HEK293 (cell line): ENCODE measurements around the gene CA10.

ENCODE experiments used
- CTCF ChIA-PET: fragments of 350-600 bp; formaldehyde crosslinking; extraction: SDS; loops from one replicate; lab custom pipeline; 2021; ENCODE audit warnings: antibody characterized with exemption; lab: Yijun Ruan, JAX
- POLR2A ChIA-PET: fragments of 300-600 bp; formaldehyde crosslinking; extraction: SDS; loops from one replicate; lab custom pipeline; 2020; ENCODE audit warnings: antibody characterized with exemption, inconsistent platforms; lab: Yijun Ruan, JAX
- H3K27ac ChIP-seq: fragments of 200-500 bp; sonication (Bioruptor generic); 2 replicates; pipeline ENCODE4 v1.5.1; 2014; ENCODE audit warnings: low read depth, low read length, control low read depth, inconsistent platforms; ENCODE audit errors: extremely low read depth
- H3K36me3 ChIP-seq, 2 experiments: fragments of 200-500 bp in 1 of 2; sonication (Bioruptor generic) in 1 of 2; 1 replicate in 1 of 2; 2 replicates in 1 of 2; pipeline ENCODE4 v1.5.1; 2014 to 2017; ENCODE audit warnings: inconsistent platforms in 2 of 2, low read length in 2 of 2; ENCODE audit not compliant: control insufficient read depth in 2 of 2, insufficient read depth in 1 of 2
- H3K4me1 ChIP-seq: fragments of 200-500 bp; sonication (Bioruptor generic); 2 replicates; pipeline ENCODE4 v1.5.1; 2014; ENCODE audit warnings: mild to moderate bottlenecking, low read length, inconsistent platforms; ENCODE audit not compliant: control insufficient read depth, insufficient read depth
- H3K4me3 ChIP-seq: 2 replicates; pipeline ENCODE4 v1.5.1; 2011; ENCODE audit warnings: low read depth, mild to moderate bottlenecking, control low read depth, low read length, moderate library complexity
- H3K9me3 ChIP-seq: fragments of 200-500 bp; sonication (Bioruptor generic); 2 replicates; pipeline ENCODE4 v1.5.1; 2014; ENCODE audit warnings: low read depth, low read length, inconsistent platforms; ENCODE audit not compliant: control insufficient read depth, insufficient read depth
- FEZF1 ChIP-seq: fragments of 450-650 bp; formaldehyde crosslinking; IDR thresholded peaks from 2 replicates; pipeline ENCODE4 v1.5.1; 2016; ENCODE audit warnings: missing biosample characterization, missing genetic modification characterization
- GLI4 ChIP-seq: fragments of 450-650 bp; formaldehyde crosslinking; IDR thresholded peaks from 2 replicates; pipeline ENCODE4 v1.5.1; 2016; ENCODE audit warnings: missing biosample characterization, missing genetic modification characterization
- HOXA7 ChIP-seq: sonication (generic); formaldehyde crosslinking; IDR thresholded peaks from 2 replicates; pipeline ENCODE4 v1.8.1; 2022; ENCODE audit warnings: missing genetic modification reagents, borderline replicate concordance
- KLF16 ChIP-seq: fragments of 450-650 bp; formaldehyde crosslinking; IDR thresholded peaks from 2 replicates; pipeline ENCODE4 v1.5.1; 2017; ENCODE audit warnings: missing biosample characterization, missing genetic modification characterization
- KLF7 ChIP-seq: fragments of 450-650 bp; formaldehyde crosslinking; IDR thresholded peaks from 2 replicates; pipeline ENCODE4 v1.5.1; 2016; ENCODE audit warnings: missing biosample characterization, missing genetic modification characterization, borderline replicate concordance
- PRDM1 ChIP-seq: fragments of 450-650 bp; formaldehyde crosslinking; IDR thresholded peaks from 2 replicates; pipeline ENCODE4; 2016; ENCODE audit warnings: missing biosample characterization, missing genetic modification characterization
- RBAK ChIP-seq: fragments of 450-650 bp; formaldehyde crosslinking; IDR thresholded peaks from 2 replicates; pipeline ENCODE4 v1.5.1; 2016; ENCODE audit warnings: missing biosample characterization, missing genetic modification characterization
- SCRT2 ChIP-seq: fragments of 450-650 bp; formaldehyde crosslinking; IDR thresholded peaks from 2 replicates; pipeline ENCODE4 v1.5.1; 2016; ENCODE audit warnings: missing biosample characterization, missing genetic modification characterization
- SP7 ChIP-seq: fragments of 450-650 bp; formaldehyde crosslinking; IDR thresholded peaks from 2 replicates; pipeline ENCODE4 v1.5.1; 2016; ENCODE audit warnings: missing biosample characterization, missing genetic modification characterization
- TCF7L2 ChIP-seq: IDR thresholded peaks from 2 replicates; pipeline ENCODE4 v1.6.1; 2011; ENCODE audit warnings: low read depth, mild to moderate bottlenecking, inconsistent platforms, low read length, moderate library complexity, borderline replicate concordance
- TRIM28 ChIP-seq: IDR thresholded peaks from 2 replicates; pipeline ENCODE4 v1.6.1; 2011; ENCODE audit warnings: low read length, control low read depth, borderline replicate concordance
- ZBTB20 ChIP-seq: fragments of 450-650 bp; formaldehyde crosslinking; IDR thresholded peaks from 2 replicates; pipeline ENCODE4 v1.5.1; 2016; ENCODE audit warnings: missing biosample characterization, missing genetic modification characterization
- ZBTB8A ChIP-seq: fragments of 450-650 bp; formaldehyde crosslinking; IDR thresholded peaks from 2 replicates; pipeline ENCODE4 v1.5.1; 2016; ENCODE audit warnings: missing biosample characterization, missing genetic modification characterization
- ZNF175 ChIP-seq: fragments of 450-650 bp; formaldehyde crosslinking; IDR thresholded peaks from 2 replicates; pipeline ENCODE4 v1.5.1; 2016; ENCODE audit warnings: missing biosample characterization, missing genetic modification characterization
- ZNF214 ChIP-seq: fragments of 450-650 bp; formaldehyde crosslinking; IDR thresholded peaks from 2 replicates; pipeline ENCODE4 v1.5.1; 2017; ENCODE audit warnings: missing biosample characterization, mild to moderate bottlenecking, missing genetic modification characterization, borderline replicate concordance
- ZNF221 ChIP-seq: fragments of 450-650 bp; formaldehyde crosslinking; IDR thresholded peaks from 2 replicates; pipeline ENCODE4 v1.5.1; 2017; ENCODE audit warnings: missing biosample characterization, missing genetic modification characterization, borderline replicate concordance
- ZNF37A ChIP-seq: fragments of 450-650 bp; IDR thresholded peaks from 2 replicates; pipeline ENCODE4 v1.5.1; 2018; ENCODE audit warnings: missing biosample characterization, missing genetic modification characterization
- ZNF433 ChIP-seq: fragments of 450-650 bp; formaldehyde crosslinking; IDR thresholded peaks from 2 replicates; pipeline ENCODE4 v1.5.1; 2016; ENCODE audit warnings: missing biosample characterization, missing genetic modification characterization, low read depth
- ZNF555 ChIP-seq: fragments of 450-650 bp; formaldehyde crosslinking; conservative IDR thresholded peaks from 2 replicates; pipeline ENCODE4 v1.5.1; 2017; ENCODE audit warnings: missing biosample characterization, mild to moderate bottlenecking, missing genetic modification characterization, inconsistent platforms
- ZNF561 ChIP-seq: fragments of 450-650 bp; IDR thresholded peaks from 2 replicates; pipeline ENCODE4 v1.5.1; 2018; ENCODE audit warnings: missing biosample characterization, missing genetic modification characterization, borderline replicate concordance
- ZNF596 ChIP-seq: fragments of 450-650 bp; IDR thresholded peaks from 2 replicates; pipeline ENCODE4 v1.5.0; 2018; ENCODE audit warnings: missing biosample characterization, mild to moderate bottlenecking, missing genetic modification characterization, moderate library complexity
- ZNF600 ChIP-seq: fragments of 450-650 bp; formaldehyde crosslinking; IDR thresholded peaks from 2 replicates; pipeline ENCODE4 v1.5.1; 2016; ENCODE audit warnings: missing biosample characterization, missing genetic modification characterization
- ZNF776 ChIP-seq: fragments of 450-650 bp; formaldehyde crosslinking; IDR thresholded peaks from 2 replicates; pipeline ENCODE4 v1.5.0; 2017; ENCODE audit warnings: missing biosample characterization, missing genetic modification characterization, borderline replicate concordance
- ZNF791 ChIP-seq: fragments of 450-650 bp; formaldehyde crosslinking; IDR thresholded peaks from 2 replicates; pipeline ENCODE4 v1.5.1; 2016; ENCODE audit warnings: missing biosample characterization, missing genetic modification characterization
- ZNF837 ChIP-seq: fragments of 450-650 bp; formaldehyde crosslinking; IDR thresholded peaks from 2 replicates; pipeline ENCODE4 v1.5.1; 2016; ENCODE audit warnings: missing biosample characterization, missing genetic modification characterization
- ZSCAN30 ChIP-seq: fragments of 450-650 bp; IDR thresholded peaks from 2 replicates; pipeline ENCODE4 v1.5.1; 2018; ENCODE audit warnings: missing biosample characterization, mild to moderate bottlenecking, missing genetic modification characterization, moderate library complexity
- TF ChIP-seq, protein P1 (sequence below): fragments of 450-650 bp; formaldehyde crosslinking; IDR thresholded peaks from 2 replicates; pipeline ENCODE4 v1.5.1; 2016; ENCODE audit warnings: missing biosample characterization, missing genetic modification characterization
- TF ChIP-seq, protein P2 (sequence below): fragments of 450-650 bp; IDR thresholded peaks from 2 replicates; pipeline ENCODE4 v1.5.1; 2018; ENCODE audit warnings: missing biosample characterization, mild to moderate bottlenecking, missing genetic modification characterization

Gene CA10

GRCh38 chr17:52124561-52124960 lies 34.0 kb downstream of the CA10 start:
- Histone ChIP-seq H3K9me3 (no peaks in the 10 kb centered on the region), H3K4me3 (no peak overlapping the region)
- no peak for TF ChIP-seq ZNF776 (tag by site-specific recombination)
- TF ChIP-seq ZBTB8A (tag by site-specific recombination): no peak
- TF ChIP-seq ZNF561 (tag by site-specific recombination): no peak
- TF ChIP-seq KLF7 (tag by site-specific recombination): no peak
- TF ChIP-seq KLF16 (tag by site-specific recombination): no peak
- TF ChIP-seq ZNF221: no peak
- no peak for TF ChIP-seq HOXA7
- TF ChIP-seq, all 188 proteins: peak for 0
- no peaks in the 10 kb centered on the region for H3K4me1 ChIP-seq
- no peak overlapping the region for H3K27ac ChIP-seq
- POLR2A ChIA-PET: no interaction called here
- CTCF ChIA-PET: interaction anchor here (1.5 kb wide), 1 partner anchor 17 kb away, joined by 3 read pairs; no protein-coding TSS in a partner anchor
- H3K36me3 ChIP-seq: no peaks in the 10 kb centered on the region

DNA sequence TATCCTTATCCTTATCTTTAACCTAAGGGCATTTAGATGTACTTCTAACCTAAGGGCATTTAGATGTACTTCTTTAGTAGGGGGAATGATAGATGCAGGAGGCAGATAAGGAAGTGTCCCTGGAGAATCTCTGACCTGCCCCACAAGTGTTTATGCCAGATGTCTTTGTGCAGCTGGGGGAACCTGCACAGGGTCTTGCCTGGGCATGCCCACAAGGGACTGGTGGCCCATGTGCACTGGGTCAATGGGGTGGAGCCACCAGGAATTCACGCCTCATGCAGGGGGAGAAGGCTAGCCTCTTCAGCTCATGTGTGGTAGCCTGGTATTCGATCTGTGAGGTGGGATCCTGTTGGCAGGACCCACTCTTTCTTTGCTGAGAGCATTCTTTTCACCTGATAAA lies 38.0 kb downstream of the CA10 start:
- H3K36me3 ChIP-seq: no peaks in the 10 kb centered on the region
- no peak for TF ChIP-seq TCF7L2
- TF ChIP-seq TRIM28: no peak
- TF ChIP-seq ZNF791 (tag by site-specific recombination): no peak
- TF ChIP-seq RBAK (tag by site-specific recombination): no peak
- no peak for TF ChIP-seq ZNF37A
- TF ChIP-seq, protein P1, sequence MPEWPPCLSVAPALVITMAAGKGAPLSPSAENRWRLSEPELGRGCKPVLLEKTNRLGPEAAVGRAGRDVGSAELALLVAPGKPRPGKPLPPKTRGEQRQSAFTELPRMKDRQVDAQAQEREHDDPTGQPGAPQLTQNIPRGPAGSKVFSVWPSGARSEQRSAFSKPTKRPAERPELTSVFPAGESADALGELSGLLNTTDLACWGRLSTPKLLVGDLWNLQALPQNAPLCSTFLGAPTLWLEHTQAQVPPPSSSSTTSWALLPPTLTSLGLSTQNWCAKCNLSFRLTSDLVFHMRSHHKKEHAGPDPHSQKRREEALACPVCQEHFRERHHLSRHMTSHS (tag by site-specific recombination): no peak
- TF ChIP-seq, protein P2, sequence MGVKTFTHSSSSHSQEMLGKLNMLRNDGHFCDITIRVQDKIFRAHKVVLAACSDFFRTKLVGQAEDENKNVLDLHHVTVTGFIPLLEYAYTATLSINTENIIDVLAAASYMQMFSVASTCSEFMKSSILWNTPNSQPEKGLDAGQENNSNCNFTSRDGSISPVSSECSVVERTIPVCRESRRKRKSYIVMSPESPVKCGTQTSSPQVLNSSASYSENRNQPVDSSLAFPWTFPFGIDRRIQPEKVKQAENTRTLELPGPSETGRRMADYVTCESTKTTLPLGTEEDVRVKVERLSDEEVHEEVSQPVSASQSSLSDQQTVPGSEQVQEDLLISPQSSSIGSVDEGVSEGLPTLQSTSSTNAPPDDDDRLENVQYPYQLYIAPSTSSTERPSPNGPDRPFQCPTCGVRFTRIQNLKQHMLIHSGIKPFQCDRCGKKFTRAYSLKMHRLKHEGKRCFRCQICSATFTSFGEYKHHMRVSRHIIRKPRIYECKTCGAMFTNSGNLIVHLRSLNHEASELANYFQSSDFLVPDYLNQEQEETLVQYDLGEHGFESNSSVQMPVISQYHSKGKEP (tag by site-specific recombination): no peak
- TF ChIP-seq ZNF175: no peak
- no peak for TF ChIP-seq ZNF837 (tag by site-specific recombination)
- no peak for TF ChIP-seq FEZF1
- no peak for TF ChIP-seq SCRT2 (tag by site-specific recombination)
- no peak for TF ChIP-seq GLI4 (tag by site-specific recombination)
- TF ChIP-seq, all 188 proteins: peak for 0
- H3K4me1 ChIP-seq: no peaks in the 10 kb centered on the region
- no peaks in the 10 kb centered on the region for H3K9me3 ChIP-seq
- POLR2A ChIA-PET: no interaction called here
- CTCF ChIA-PET: interaction anchor here (0.6 to 2.5 kb wide), 2 partner anchors 14 to 655 kb away, joined by 3 to 10 read pairs; no protein-coding TSS in a partner anchor
- H3K27ac ChIP-seq: no peak overlapping the region
- H3K4me3 ChIP-seq: no peak overlapping the region

DNA sequence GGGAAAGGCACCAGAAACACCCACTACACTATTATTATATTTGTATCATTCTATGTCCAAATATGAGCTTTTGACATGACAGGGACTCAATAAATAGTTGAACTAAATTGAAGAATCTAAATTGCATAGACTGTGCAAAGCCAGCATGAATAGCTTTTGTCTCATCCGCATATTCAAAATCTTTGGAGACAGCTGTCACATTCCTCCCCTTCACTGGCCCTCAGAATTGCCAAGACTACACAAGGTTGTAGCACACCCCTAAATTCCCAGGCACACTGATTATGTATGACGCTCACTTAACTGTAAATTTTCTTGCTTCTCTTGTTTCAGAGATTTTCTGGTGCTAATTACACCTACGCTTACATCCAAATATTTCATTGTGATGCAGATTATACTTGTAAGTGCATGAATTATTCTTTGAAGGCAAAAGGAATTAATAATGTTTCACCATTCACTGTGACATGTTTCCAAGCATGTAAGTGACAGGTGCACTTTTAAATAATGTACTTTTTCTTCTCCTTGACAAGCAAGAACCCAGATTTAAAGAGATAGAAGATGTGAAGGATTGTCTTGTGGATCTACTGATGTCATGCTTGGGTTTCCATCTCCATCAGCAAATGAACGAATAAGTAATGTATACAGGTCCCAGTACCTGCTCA lies 47.5 kb downstream of the CA10 start:
- no peaks in the 10 kb centered on the region for H3K9me3 ChIP-seq
- no peak overlapping the region for H3K27ac ChIP-seq
- TF ChIP-seq TRIM28 (no peak), ZBTB20 (no peak), ZNF433 (tag by site-specific recombination) (no peak), ZBTB8A (tag by site-specific recombination) (no peak), ZSCAN30 (tag by site-specific recombination) (no peak), ZNF596 (tag by site-specific recombination) (no peak), PRDM1 (tag by site-specific recombination) (no peak), SP7 (tag by site-specific recombination) (no peak), ZNF600 (tag by site-specific recombination) (no peak), ZNF214 (tag by site-specific recombination) (no peak), ZNF555 (tag by site-specific recombination) (no peak), RBAK (tag by site-specific recombination) (no peak)
- H3K4me1 ChIP-seq: no peaks in the 10 kb centered on the region
- H3K36me3 ChIP-seq: no peaks in the 10 kb centered on the region
- ChIA-PET POLR2A (no interaction called here), CTCF (interaction anchor here (0.6 kb wide), 1 partner anchor 217 kb away, joined by 3 read pairs; no protein-coding TSS in a partner anchor)
- H3K4me3 ChIP-seq: no peak overlapping the region
